ENCODE results near the gene SPI1.

The SPI1 gene

GRCh38 chr11:47369676-47370075 lies 8.7 kb downstream of the SPI1 start:
- no peaks in the 10 kb centered on the region for H3K9me3 ChIP-seq (ENCODE audit: control insufficient read depth, insufficient read depth, low read length)
- no peaks in the 10 kb centered on the region for H3K36me3 ChIP-seq (ENCODE audit: insufficient read depth, low read length)
- no peaks in the 10 kb centered on the region; the same call in 1 of the 2 replicates for H3K4me1 ChIP-seq (ENCODE audit: insufficient read depth, low read length)
- no peak overlapping the region for H3K9ac ChIP-seq (ENCODE audit: low read depth, low read length)

GRCh38 chr11:47366020-47366490 lies 12.3 kb downstream of the SPI1 start:
- Histone ChIP-seq H3K36me3 (ENCODE audit: insufficient read depth, low read length) (no peaks in the 10 kb centered on the region), H3K9me3 (ENCODE audit: control insufficient read depth, insufficient read depth, low read length) (no peaks in the 10 kb centered on the region), H3K9ac (ENCODE audit: low read depth, low read length) (no peak overlapping the region), H3K4me1 (ENCODE audit: insufficient read depth, low read length) (no peaks in the 10 kb centered on the region)

- Histone ChIP-seq H3K36me3 (ENCODE audit: insufficient read depth, low read length) (no peaks in the 10 kb centered on the region), H3K9ac (ENCODE audit: low read depth, low read length) (no peak overlapping the region), H3K9me3 (ENCODE audit: control insufficient read depth, insufficient read depth, low read length) (no peaks in the 10 kb centered on the region), H3K4me1 (ENCODE audit: insufficient read depth, low read length) (no peaks in the 10 kb centered on the region)
Observed at GRCh38 chr11:47361419-47361818, 16.9 kb downstream of the SPI1 start.

DNA sequence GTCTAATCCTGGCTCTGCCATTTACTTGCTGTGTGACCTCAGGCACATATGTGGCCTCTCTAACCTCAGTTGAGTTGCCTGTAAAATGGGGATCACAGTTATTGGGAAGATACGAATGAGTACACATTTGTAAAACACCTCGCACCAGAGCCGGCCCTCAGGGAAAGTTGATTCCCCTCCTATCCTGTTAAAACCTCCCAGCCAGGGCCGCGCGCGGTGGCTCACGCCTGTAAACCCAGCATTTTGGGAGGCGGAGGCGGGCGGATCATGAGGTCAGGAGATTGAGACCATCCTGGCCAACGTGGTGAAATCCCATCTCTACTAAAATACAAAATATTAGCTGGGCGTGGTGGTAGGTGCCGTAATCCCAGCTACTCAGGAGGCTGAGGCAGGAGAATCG lies 18.0 kb downstream of the SPI1 start:
- no peaks in the 10 kb centered on the region for H3K36me3 ChIP-seq (ENCODE audit: insufficient read depth, low read length)
- H3K9me3 ChIP-seq (ENCODE audit: control insufficient read depth, insufficient read depth, low read length) = no peaks in the 10 kb centered on the region
- no peak overlapping the region for H3K9ac ChIP-seq (ENCODE audit: low read depth, low read length)
- no peaks in the 10 kb centered on the region for H3K4me1 ChIP-seq (ENCODE audit: insufficient read depth, low read length)

DNA sequence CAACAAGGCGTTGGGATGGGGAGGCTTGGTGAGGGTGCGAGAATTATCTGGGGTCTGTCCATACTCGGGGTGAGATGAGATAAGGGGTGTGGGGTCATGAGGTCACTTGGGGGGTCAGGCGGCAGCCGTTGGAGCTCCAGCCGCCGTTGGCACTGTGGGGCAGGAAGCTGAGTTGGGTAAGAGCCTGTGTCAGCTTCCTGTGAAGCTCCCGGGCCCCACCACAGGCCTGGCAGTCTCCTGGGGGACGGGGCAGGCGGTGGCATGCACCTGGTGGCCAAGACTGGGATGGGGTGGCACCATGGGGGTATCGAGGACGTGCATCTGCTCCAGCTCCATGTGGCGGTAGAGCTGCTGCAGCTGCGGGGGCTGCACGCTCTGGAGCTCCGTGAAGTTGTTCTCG lies 18.8 kb downstream of the SPI1 start:
- Histone ChIP-seq H3K9ac (ENCODE audit: low read depth, low read length) (no peak overlapping the region), H3K36me3 (ENCODE audit: insufficient read depth, low read length) (no peaks in the 10 kb centered on the region), H3K9me3 (ENCODE audit: control insufficient read depth, insufficient read depth, low read length) (no peaks in the 10 kb centered on the region), H3K4me1 (ENCODE audit: insufficient read depth, low read length) (no peaks in the 10 kb centered on the region)

DNA sequence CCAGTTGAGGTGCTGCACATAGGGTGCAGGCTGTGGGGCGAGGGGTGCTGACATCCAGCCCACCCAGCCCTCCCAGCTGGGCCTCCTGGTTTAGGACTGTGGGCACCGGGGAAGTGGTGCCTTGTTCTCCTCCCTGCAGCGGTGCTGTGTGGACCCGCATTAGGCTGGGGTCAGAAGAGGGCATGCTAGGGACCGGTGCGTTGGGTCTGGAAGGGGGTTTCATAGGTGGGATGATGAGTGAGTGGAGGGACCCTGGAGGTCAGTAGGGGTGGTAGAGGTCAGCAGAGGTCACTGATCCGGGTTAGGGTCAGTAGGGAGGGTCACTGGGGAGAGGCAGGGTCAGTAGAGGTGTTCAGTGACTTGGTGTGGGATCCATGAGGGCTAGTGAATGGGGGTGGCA lies 19.2 kb downstream of the SPI1 start:
- no peaks in the 10 kb centered on the region for H3K36me3 ChIP-seq (ENCODE audit: insufficient read depth, low read length)
- H3K9me3 ChIP-seq (ENCODE audit: control insufficient read depth, insufficient read depth, low read length) = no peaks in the 10 kb centered on the region
- H3K4me1 ChIP-seq (ENCODE audit: insufficient read depth, low read length) = no peaks in the 10 kb centered on the region
- no peak overlapping the region for H3K9ac ChIP-seq (ENCODE audit: low read depth, low read length)

GRCh38 chr11:47358731-47359051 lies 19.7 kb downstream of the SPI1 start:
- H3K9ac ChIP-seq (ENCODE audit: low read depth, low read length) = no peak overlapping the region
- no peaks in the 10 kb centered on the region for H3K36me3 ChIP-seq (ENCODE audit: insufficient read depth, low read length)
- no peaks in the 10 kb centered on the region for H3K9me3 ChIP-seq (ENCODE audit: control insufficient read depth, insufficient read depth, low read length)
- no peaks in the 10 kb centered on the region for H3K4me1 ChIP-seq (ENCODE audit: insufficient read depth, low read length)

- Histone ChIP-seq H3K9ac (ENCODE audit: low read depth, low read length) (no peak overlapping the region), H3K4me1 (ENCODE audit: insufficient read depth, low read length) (no peaks in the 10 kb centered on the region), H3K9me3 (ENCODE audit: control insufficient read depth, insufficient read depth, low read length) (no peaks in the 10 kb centered on the region), H3K36me3 (ENCODE audit: insufficient read depth, low read length) (no peaks in the 10 kb centered on the region)
Observed at GRCh38 chr11:47357985-47358730, 20.2 kb downstream of the SPI1 start.

DNA sequence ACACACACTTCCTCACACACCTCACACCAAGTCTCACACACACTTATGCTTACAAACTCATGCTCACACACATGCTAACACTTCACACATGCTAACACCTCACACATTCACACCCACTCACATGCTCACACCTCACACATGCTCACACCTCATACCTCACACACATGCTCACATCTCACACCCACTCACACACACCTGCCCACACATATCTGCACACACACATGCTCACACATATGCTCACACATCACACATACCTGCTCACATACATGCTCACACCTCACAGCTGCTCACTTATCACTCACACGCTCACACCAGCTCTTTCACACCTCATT lies 21.4 kb downstream of the SPI1 start:
- H3K9me3 ChIP-seq (ENCODE audit: control insufficient read depth, insufficient read depth, low read length) = no peaks in the 10 kb centered on the region
- no peak overlapping the region for H3K9ac ChIP-seq (ENCODE audit: low read depth, low read length)
- H3K36me3 ChIP-seq (ENCODE audit: insufficient read depth, low read length) = no peaks in the 10 kb centered on the region
- H3K4me1 ChIP-seq (ENCODE audit: insufficient read depth, low read length) = no peaks in the 10 kb centered on the region

GRCh38 chr11:47356129-47356997 lies 22.0 kb downstream of the SPI1 start:
- Histone ChIP-seq H3K9me3 (ENCODE audit: control insufficient read depth, insufficient read depth, low read length) (no peaks in the 10 kb centered on the region), H3K9ac (ENCODE audit: low read depth, low read length) (no peak overlapping the region), H3K4me1 (ENCODE audit: insufficient read depth, low read length) (no peaks in the 10 kb centered on the region; the same call in 1 of the 2 replicates), H3K36me3 (ENCODE audit: insufficient read depth, low read length) (no peaks in the 10 kb centered on the region)

DNA sequence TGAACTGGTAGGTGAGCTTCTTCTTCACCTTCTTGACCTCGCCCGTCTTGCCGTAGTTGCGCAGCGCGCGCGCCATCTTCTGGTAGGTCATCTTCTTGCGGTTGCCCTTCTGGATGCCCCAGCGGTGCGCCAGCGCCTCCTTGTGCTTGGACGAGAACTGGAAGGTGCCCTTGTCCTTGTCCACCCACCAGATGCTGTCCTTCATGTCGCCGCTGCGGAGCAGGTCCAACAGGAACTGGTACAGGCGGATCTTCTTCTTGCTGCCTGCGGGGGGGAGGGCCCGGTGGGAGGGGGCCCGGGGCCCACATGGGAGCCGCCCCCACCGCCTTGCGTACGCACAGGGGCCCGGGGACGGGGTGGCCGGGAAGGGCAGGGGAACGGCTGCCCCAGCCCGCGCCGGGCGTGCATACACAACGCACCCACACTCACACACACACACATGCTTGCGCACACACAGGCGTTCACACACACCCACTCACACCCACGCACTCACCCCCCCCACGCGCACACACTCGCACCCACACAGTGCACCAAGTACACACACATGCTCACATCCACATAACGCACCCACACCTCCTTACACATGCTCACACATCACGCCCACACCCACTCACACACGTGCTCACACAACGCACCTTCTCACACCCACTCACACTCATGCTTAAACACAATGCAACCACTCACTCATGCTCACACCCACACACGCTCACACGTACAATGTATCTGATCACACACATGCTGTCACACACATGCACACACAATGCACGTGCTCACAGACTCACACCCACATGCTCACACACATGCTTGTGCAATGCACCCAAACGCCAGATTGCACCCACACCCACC lies 22.8 kb downstream of the SPI1 start:
- Histone ChIP-seq H3K4me1 (ENCODE audit: insufficient read depth, low read length) (no peaks in the 10 kb centered on the region; the same call in 1 of the 2 replicates), H3K36me3 (ENCODE audit: insufficient read depth, low read length) (no peaks in the 10 kb centered on the region), H3K9me3 (ENCODE audit: control insufficient read depth, insufficient read depth, low read length) (no peaks in the 10 kb centered on the region), H3K9ac (ENCODE audit: low read depth, low read length) (no peak overlapping the region)

DNA sequence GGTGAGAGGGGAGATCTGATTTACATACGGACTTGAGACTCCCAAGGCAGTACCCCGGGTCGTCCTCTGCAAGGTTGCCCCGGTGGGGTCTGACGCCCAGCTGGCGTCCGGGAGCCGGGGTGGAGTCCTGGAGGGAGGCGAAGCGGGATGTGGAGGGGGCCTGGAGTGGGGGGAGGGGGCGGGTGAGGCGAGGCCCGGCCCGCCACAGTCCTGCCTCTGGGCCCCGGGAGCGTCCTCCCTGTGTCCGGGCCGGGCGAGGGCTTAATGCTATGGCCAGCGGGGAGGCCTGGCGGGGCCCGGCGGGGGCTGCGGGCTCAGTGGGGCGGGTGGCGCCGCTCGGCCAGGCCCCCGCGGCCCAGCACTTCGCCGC lies 23.4 kb downstream of the SPI1 start:
- H3K36me3 ChIP-seq (ENCODE audit: insufficient read depth, low read length) = no peaks in the 10 kb centered on the region
- no peaks in the 10 kb centered on the region for H3K9me3 ChIP-seq (ENCODE audit: control insufficient read depth, insufficient read depth, low read length)
- no peaks in the 10 kb centered on the region; the same call in 1 of the 2 replicates for H3K4me1 ChIP-seq (ENCODE audit: insufficient read depth, low read length)
- H3K9ac ChIP-seq (ENCODE audit: low read depth, low read length) = peak overlapping the region; percentile 37; the same call in 1 of the 2 replicates

- no peaks in the 10 kb centered on the region; the same call in 1 of the 2 replicates for H3K4me1 ChIP-seq (ENCODE audit: insufficient read depth, low read length)
- H3K9me3 ChIP-seq (ENCODE audit: control insufficient read depth, insufficient read depth, low read length) = no peaks in the 10 kb centered on the region
- peak overlapping the region; percentile 37; the same call in 1 of the 2 replicates for H3K9ac ChIP-seq (ENCODE audit: low read depth, low read length)
- H3K36me3 ChIP-seq (ENCODE audit: insufficient read depth, low read length) = no peaks in the 10 kb centered on the region
Observed at GRCh38 chr11:47353978-47354774, 24.2 kb downstream of the SPI1 start.

DNA sequence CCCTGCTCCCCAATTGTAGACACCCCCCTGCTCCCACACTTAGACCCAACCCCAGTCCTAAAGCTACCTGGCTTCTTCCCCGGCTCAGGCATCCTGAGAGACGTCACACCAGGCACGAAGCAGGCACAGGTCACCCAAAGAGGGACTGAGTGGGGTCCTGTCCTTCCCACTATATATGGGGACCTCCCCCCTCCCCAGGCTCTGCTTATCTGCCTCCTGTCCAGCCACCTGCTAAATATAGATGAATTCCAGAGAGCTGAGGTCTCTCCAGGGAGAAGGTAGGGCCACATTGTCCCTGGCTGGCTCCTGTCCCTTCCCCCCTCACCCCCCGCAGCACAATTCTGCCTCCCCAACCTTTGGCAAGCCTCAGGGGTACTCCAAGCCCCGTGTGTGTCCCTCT lies 25.8 kb downstream of the SPI1 start, which contains the start of gene MYBPC3:
MYBPC3 (minus strand) TSS at position 147 of the 400 bp plus-strand sequence; CDS start at position 92, 55 bp downstream.
- no peak within 1 kb of the TSS for H3K9ac ChIP-seq (ENCODE audit: low read depth, low read length)
- no peaks in the 10 kb centered on the region for H3K9me3 ChIP-seq (ENCODE audit: control insufficient read depth, insufficient read depth, low read length)
- H3K4me1 ChIP-seq (ENCODE audit: insufficient read depth, low read length) = no peaks in the 10 kb centered on the region; the same call in 1 of the 2 replicates
- H3K36me3 ChIP-seq (ENCODE audit: insufficient read depth, low read length) = no peaks in the 10 kb centered on the region

All from ES-I3 (cell line).